KMS-11 (cell line): Measurements from ENCODE around the gene TP53TG5.

ENCODE experiments used
- H2AFZ ChIP-seq: fragments of 200-600 bp; sonication (generic); 2 replicates; pipeline ENCODE4 v1.6.1; 2016; ENCODE audit warnings: antibody characterized with exemption, mixed run types, low read depth
- H3K27ac ChIP-seq: fragments of 200-600 bp; sonication (generic); 2 replicates; pipeline ENCODE4 v1.6.1; 2016; ENCODE audit warnings: mild to moderate bottlenecking, mixed run types
- H3K27me3 ChIP-seq: fragments of 200-600 bp; sonication (generic); 2 replicates; pipeline ENCODE4 v1.6.1; 2017; ENCODE audit warnings: mild to moderate bottlenecking, low read depth, mixed run types, moderate library complexity; ENCODE audit not compliant: insufficient read depth
- H3K36me3 ChIP-seq: fragments of 200-600 bp; sonication (generic); 2 replicates; pipeline ENCODE4 v1.6.1; 2017; ENCODE audit warnings: mild to moderate bottlenecking, mixed run types; ENCODE audit not compliant: insufficient read depth
- H3K4me1 ChIP-seq: fragments of 200-600 bp; sonication (generic); 2 replicates; pipeline ENCODE4 v1.6.1; 2016; ENCODE audit warnings: mild to moderate bottlenecking, low read depth, mixed run types; ENCODE audit not compliant: poor library complexity, severe bottlenecking
- H3K4me2 ChIP-seq: fragments of 200-600 bp; sonication (generic); 2 replicates; pipeline ENCODE4 v1.7.0; 2016; ENCODE audit warnings: mild to moderate bottlenecking, mixed run types
- H3K4me3 ChIP-seq: fragments of 200-600 bp; sonication (generic); IDR thresholded peaks from 2 replicates; pipeline ENCODE4 v1.6.1; 2017; ENCODE audit warnings: low read depth, low read length, mixed read lengths; ENCODE audit not compliant: insufficient read depth
- H3K79me2 ChIP-seq: fragments of 200-600 bp; sonication (generic); 2 replicates; pipeline ENCODE4 v1.6.1; 2016; ENCODE audit warnings: low read depth, mixed run types; ENCODE audit not compliant: insufficient read depth
- H3K9ac ChIP-seq: fragments of 200-600 bp; sonication (generic); 2 replicates; pipeline ENCODE4 v1.6.1; 2016; ENCODE audit warnings: mild to moderate bottlenecking, mixed run types
- H4K20me1 ChIP-seq: fragments of 200-600 bp; sonication (generic); 2 replicates; pipeline ENCODE4 v1.6.1; 2016; ENCODE audit warnings: mild to moderate bottlenecking, mixed run types; ENCODE audit not compliant: insufficient read depth
- CTCF ChIP-seq: fragments of 200-600 bp; sonication (generic); conservative IDR thresholded peaks from 2 replicates; pipeline ENCODE4 v1.6.1; 2017; ENCODE audit warnings: low read depth, mild to moderate bottlenecking, antibody characterized with exemption, low read length, moderate library complexity, mixed read lengths

TP53TG5 gene

GRCh38 chr20:45336530-45337366 is 41.4 kb downstream of the TP53TG5 start:
- Histone ChIP-seq H3K4me3 (no peak overlapping the region), H3K36me3 (no peaks in the 10 kb centered on the region), H3K9ac (no peak overlapping the region), H3K27me3 (no peaks in the 10 kb centered on the region), H3K79me2 (no peaks in the 10 kb centered on the region), H3K27ac (no peak overlapping the region), H4K20me1 (no peaks in the 10 kb centered on the region), H2AFZ (no peak overlapping the region), H3K4me1 (peaks cover 32% of the 10 kb centered on the region), H3K4me2 (no peak overlapping the region)
- TF ChIP-seq CTCF: no peak

- no peaks in the 10 kb centered on the region for H3K4me1 ChIP-seq
- H3K4me2 ChIP-seq: no peak overlapping the region
- H3K36me3 ChIP-seq: no peaks in the 10 kb centered on the region
- no peaks in the 10 kb centered on the region for H3K79me2 ChIP-seq
- H3K27me3 ChIP-seq: no peaks in the 10 kb centered on the region
- no peak overlapping the region for H3K9ac ChIP-seq
- TF ChIP-seq CTCF: no peak
- H2AFZ ChIP-seq: no peak overlapping the region
- no peak overlapping the region for H3K4me3 ChIP-seq
- no peaks in the 10 kb centered on the region for H4K20me1 ChIP-seq
- H3K27ac ChIP-seq: no peak overlapping the region
Observed at GRCh38 chr20:45330476-45330875, 47.6 kb downstream of the TP53TG5 start.

GRCh38 chr20:45329497-45330319 is 48.4 kb downstream of the TP53TG5 start:
- H3K4me3 ChIP-seq: no peak overlapping the region
- no peaks in the 10 kb centered on the region for H3K4me1 ChIP-seq
- no peak overlapping the region for H3K9ac ChIP-seq
- H2AFZ ChIP-seq: no peak overlapping the region
- H3K79me2 ChIP-seq: no peaks in the 10 kb centered on the region
- H4K20me1 ChIP-seq: no peaks in the 10 kb centered on the region
- TF ChIP-seq CTCF: no peak
- no peaks in the 10 kb centered on the region for H3K36me3 ChIP-seq
- H3K27me3 ChIP-seq: no peaks in the 10 kb centered on the region
- H3K4me2 ChIP-seq: no peak overlapping the region
- H3K27ac ChIP-seq: no peak overlapping the region

- H3K27ac ChIP-seq: no peak overlapping the region
- no peak overlapping the region for H3K4me3 ChIP-seq
- no peak overlapping the region for H3K9ac ChIP-seq
- no peaks in the 10 kb centered on the region for H3K79me2 ChIP-seq
- no peak for TF ChIP-seq CTCF
- H3K4me2 ChIP-seq: no peak overlapping the region
- no peaks in the 10 kb centered on the region for H3K36me3 ChIP-seq
- H2AFZ ChIP-seq: no peak overlapping the region
- no peaks in the 10 kb centered on the region for H3K4me1 ChIP-seq
- no peaks in the 10 kb centered on the region for H3K27me3 ChIP-seq
- no peaks in the 10 kb centered on the region for H4K20me1 ChIP-seq
Observed at GRCh38 chr20:45328451-45328850, 49.7 kb downstream of the TP53TG5 start.
